K562 (cell line): ENCODE measurements around the gene CUL5. TPM values are rescaled to one million over a fixed set of nuclear protein-coding genes. Genes with fewer than 3 reads are reported as not detected.

Experiments used
- BCLAF1 ChIP-seq, 2 experiments: fragments of 450-650 bp in 1 of 2; IDR thresholded peaks; 2 replicates each; pipeline ENCODE4 v1.6.1; 2011 to 2017; ENCODE audit warnings: low read depth in 2 of 2, antibody characterized with exemption in 1 of 2, borderline replicate concordance in 1 of 2, low read length in 1 of 2, mild to moderate bottlenecking in 1 of 2, mixed read lengths in 1 of 2; ENCODE audit not compliant: control insufficient read depth in 1 of 2
- ETS1 ChIP-seq: conservative IDR thresholded peaks from 2 replicates; pipeline ENCODE4 v1.6.1; 2011; ENCODE audit warnings: low read depth, mild to moderate bottlenecking, low read length; ENCODE audit not compliant: control insufficient read depth
- MGA ChIP-seq: fragments of 450-650 bp; IDR thresholded peaks from 2 replicates; pipeline ENCODE4 v1.6.1; 2016; ENCODE audit warnings: mild to moderate bottlenecking, moderate library complexity
- NFRKB ChIP-seq: fragments of 450-650 bp; IDR thresholded peaks from 2 replicates; pipeline ENCODE4 v1.6.1; 2016; ENCODE audit warnings: low read depth
- OTX1 ChIP-seq: fragments of 450-650 bp; formaldehyde crosslinking; IDR thresholded peaks from 2 replicates; pipeline ENCODE4 v1.4.0; 2022; ENCODE audit warnings: mild to moderate bottlenecking
- RB1 ChIP-seq: fragments of 450-650 bp; IDR thresholded peaks from 2 replicates; pipeline ENCODE4 v1.6.1; 2017; ENCODE audit warnings: low read depth, mild to moderate bottlenecking
- RCOR1 ChIP-seq, 2 experiments: IDR thresholded peaks; 2 replicates each; pipeline ENCODE4 v1.6.1; 2012; ENCODE audit warnings: low read depth in 2 of 2, low read length in 2 of 2, borderline replicate concordance in 1 of 2, improper control_type of control experiment in 1 of 2
- TBP ChIP-seq: optimal IDR thresholded peaks from 2 replicates; pipeline ENCODE3; 2011; ENCODE audit warnings: low read depth, low read length, improper control_type of control experiment
- polyA plus RNA-seq, 8 experiments: library from polyadenylated mRNA; depleted of rRNA in 4 of 8; stranded (reverse) in 5 of 8; unstranded in 3 of 8; fragments of >200 nt; fragmentation: Nextera tagmentation in 2 of 8; fragmentation: Illumina TruSeq in 1 of 8; extraction: Ambion mirVana in 2 of 8; extraction: Trizol in 1 of 8; gene quantifications; 2 replicates each; pipeline versions ENCODE4 v1.2.1 to v1.2.3, GENCODE V29; 2011 to 2014; ENCODE audit warnings: inconsistent platforms in 1 of 8, missing spikeins in 1 of 8
- total RNA-seq, 7 experiments: library from RNA; depleted of rRNA in 6 of 7; stranded (reverse); fragments of >200 nt in 6 of 7; fragmentation: Illumina TruSeq in 2 of 7; extraction: Trizol in 2 of 7; gene quantifications; 2 replicates each; pipeline versions ENCODE4 v1.2.1 to v1.2.3, GENCODE V29; 2011 to 2021; ENCODE audit warnings: low replicate concordance in 1 of 7

The CUL5 gene
- total and polyA plus RNA-seq, 9 of the 15 experiments (the other 6 are each of a cell fraction or from before 2014, with no cell fraction given) = 14.3 to 45.9 (median 23.0) TPM

GRCh38 chr11:108121274-108122155, 112.8 kb downstream of the CUL5 start, which contains the start of gene ACAT1 (continued):
- TF ChIP-seq MGA (peak; percentile 94), RB1 (peak; percentile 52; the same call in 1 of the 2 replicates), TBP (peak; percentile 94), OTX1 (CRISPR knock-in tag) (no peak), RCOR1 (IDR thresholded peaks at IDR 0.05; ENCODE audit: borderline replicate concordance in 1 of 2, low read depth in 2 of 2, low read length in 2 of 2) (peak in 1 of 2 experiments; percentile 68; a peak in 2 of 4 replicates), ETS1 (0 out of 2 replicates have a peak, but pooled peaks have one; percentile 37), BCLAF1 (IDR thresholded peaks at IDR 0.05; ENCODE audit: borderline replicate concordance in 1 of 2, control insufficient read depth in 1 of 2, low read depth in 2 of 2, low read length in 1 of 2) (no peak), NFRKB (0 out of 2 replicates have a peak, but pooled peaks have one; percentile 31)
